Ascending aorta (tissue), 2 donors: Measurements from ENCODE around the gene ZNF292. TPM values are rescaled to one million over a fixed set of nuclear protein-coding genes. Genes with fewer than 3 reads are reported as not detected.

Experiments
- DNase-seq, 2 donors: peaks; one replicate each; pipeline ENCODE4 v3.0.0-alpha.2; 2019; ENCODE audit warnings: low spot score in 2 of 2
- H3K27ac ChIP-seq, 2 donors: fragments of 200-600 bp; sonication (generic); one replicate each; pipeline ENCODE4 v1.5.1; 2016 to 2017; ENCODE audit warnings: mild to moderate bottlenecking in 1 of 2
- H3K27me3 ChIP-seq: fragments of 200-600 bp; sonication (generic); one replicate; pipeline ENCODE4 v1.5.1; 2017
- H3K36me3 ChIP-seq, 2 donors: fragments of 200-600 bp; sonication (generic); one replicate each; pipeline ENCODE4 v1.5.1; 2016
- H3K4me1 ChIP-seq, 2 donors: fragments of 200-600 bp; sonication (generic); one replicate each; pipeline ENCODE4 v1.5.1; 2016 to 2017; ENCODE audit warnings: mild to moderate bottlenecking in 1 of 2
- H3K4me3 ChIP-seq, 2 donors: fragments of 200-600 bp; sonication (generic); one replicate each; pipeline ENCODE4 v1.5.1; 2016 to 2017; ENCODE audit warnings: mild to moderate bottlenecking in 1 of 2
- H3K9me3 ChIP-seq, 2 donors: fragments of 200-600 bp; sonication (generic); one replicate each; pipeline ENCODE4 v1.5.1; 2016
- intact Hi-C: fragments of 100-400 bp; cut with DNase I; formaldehyde crosslinking; loops from one replicate; pipeline ENCODE4 v1.15.1; 2023
- total RNA-seq: library from RNA; depleted of rRNA; stranded (reverse); fragments of >200 nt; gene quantifications from one replicate; pipeline ENCODE4 v1.1.0, GENCODE V29; 2016
- TF ChIP-seq, protein P1 (sequence below), 3 experiments: fragments of 200-600 bp in 2 of 3; fragments of 450-650 bp in 1 of 3; sonication (generic) in 2 of 3; IDR thresholded peaks; one replicate each; pipeline ENCODE4 v1.5.1; 2016 to 2019; ENCODE audit warnings: antibody characterized with exemption in 3 of 3, mild to moderate bottlenecking in 1 of 3, moderate library complexity in 1 of 3

The ZNF292 gene
- total RNA-seq, 1 donor from 2014 or later: 19.1 TPM

- Histone ChIP-seq H3K27me3 (no peaks in the 10 kb centered on the region), H3K9me3 (peaks cover 10 to 60% of the 10 kb centered on the region in 2 donors), H3K4me1 (no peaks in the 10 kb centered on the region), H3K4me3 (no peak overlapping the region), H3K27ac (no peak overlapping the region), H3K36me3 (peaks cover 14 to 38% of the 10 kb centered on the region in 2 donors)
- DNase-seq: no peak
- intact Hi-C loops: no loop called here
- TF ChIP-seq, protein P1, sequence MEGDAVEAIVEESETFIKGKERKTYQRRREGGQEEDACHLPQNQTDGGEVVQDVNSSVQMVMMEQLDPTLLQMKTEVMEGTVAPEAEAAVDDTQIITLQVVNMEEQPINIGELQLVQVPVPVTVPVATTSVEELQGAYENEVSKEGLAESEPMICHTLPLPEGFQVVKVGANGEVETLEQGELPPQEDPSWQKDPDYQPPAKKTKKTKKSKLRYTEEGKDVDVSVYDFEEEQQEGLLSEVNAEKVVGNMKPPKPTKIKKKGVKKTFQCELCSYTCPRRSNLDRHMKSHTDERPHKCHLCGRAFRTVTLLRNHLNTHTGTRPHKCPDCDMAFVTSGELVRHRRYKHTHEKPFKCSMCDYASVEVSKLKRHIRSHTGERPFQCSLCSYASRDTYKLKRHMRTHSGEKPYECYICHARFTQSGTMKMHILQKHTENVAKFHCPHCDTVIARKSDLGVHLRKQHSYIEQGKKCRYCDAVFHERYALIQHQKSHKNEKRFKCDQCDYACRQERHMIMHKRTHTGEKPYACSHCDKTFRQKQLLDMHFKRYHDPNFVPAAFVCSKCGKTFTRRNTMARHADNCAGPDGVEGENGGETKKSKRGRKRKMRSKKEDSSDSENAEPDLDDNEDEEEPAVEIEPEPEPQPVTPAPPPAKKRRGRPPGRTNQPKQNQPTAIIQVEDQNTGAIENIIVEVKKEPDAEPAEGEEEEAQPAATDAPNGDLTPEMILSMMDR (IDR thresholded peaks at IDR 0.05): no peak
Measured at GRCh38 chr6:87257975-87258374, 102.6 kb downstream of the ZNF292 start.

DNA sequence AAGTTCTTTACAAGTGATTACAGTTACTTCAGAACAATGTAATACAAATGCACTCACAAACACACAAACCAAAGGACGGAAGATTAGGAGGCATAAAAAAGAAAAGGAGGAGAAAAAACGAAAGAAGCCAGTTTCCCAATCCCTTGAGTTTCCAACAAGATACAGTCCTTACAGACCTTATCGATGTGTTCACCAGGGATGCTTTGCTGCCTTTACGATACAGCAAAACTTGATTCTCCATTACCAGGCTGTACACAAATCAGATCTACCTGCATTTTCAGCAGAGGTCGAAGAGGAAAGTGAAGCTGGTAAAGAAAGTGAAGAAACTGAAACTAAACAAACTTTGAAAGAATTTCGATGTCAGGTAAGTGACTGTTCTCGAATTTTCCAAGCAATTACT, 104.4 kb downstream of the ZNF292 start:
- Histone ChIP-seq H3K27me3 (no peaks in the 10 kb centered on the region), H3K9me3 (peaks cover 10 to 53% of the 10 kb centered on the region in 2 donors), H3K27ac (no peak overlapping the region), H3K36me3 (peaks cover 7 to 21% of the 10 kb centered on the region in 2 donors), H3K4me3 (no peak overlapping the region), H3K4me1 (no peaks in the 10 kb centered on the region)
- TF ChIP-seq, protein P1 (IDR thresholded peaks at IDR 0.05): no peak
- no peak for DNase-seq
- intact Hi-C loops: no loop called here

- H3K4me3 ChIP-seq: no peak overlapping the region
- peaks cover 0 to 4% of the 10 kb centered on the region in 2 donors for H3K36me3 ChIP-seq
- TF ChIP-seq, protein P1 (IDR thresholded peaks at IDR 0.05): no peak
- H3K27me3 ChIP-seq: no peaks in the 10 kb centered on the region
- intact Hi-C loops: no loop called here
- peaks cover 7 to 44% of the 10 kb centered on the region in 2 donors for H3K9me3 ChIP-seq
- no peak for DNase-seq
- H3K27ac ChIP-seq: no peak overlapping the region
- H3K4me1 ChIP-seq: no peaks in the 10 kb centered on the region
Measured at GRCh38 chr6:87261534-87261933, 106.2 kb downstream of the ZNF292 start.

GRCh38 chr6:87264481-87264880, 109.1 kb downstream of the ZNF292 start:
- TF ChIP-seq, protein P1 (IDR thresholded peaks at IDR 0.05): no peak
- H3K36me3 ChIP-seq: no peaks in the 10 kb centered on the region
- no peak overlapping the region for H3K27ac ChIP-seq
- intact Hi-C loops: no loop called here
- no peak overlapping the region for H3K4me3 ChIP-seq
- no peaks in the 10 kb centered on the region for H3K27me3 ChIP-seq
- H3K9me3 ChIP-seq: peaks cover 2 to 14% of the 10 kb centered on the region in 2 donors
- no peaks in the 10 kb centered on the region for H3K4me1 ChIP-seq
- DNase-seq: no peak

- TF ChIP-seq, protein P1 (IDR thresholded peaks at IDR 0.05): no peak
- no peak for DNase-seq
- intact Hi-C loops: no loop called here
- Histone ChIP-seq H3K9me3 (no peaks in the 10 kb centered on the region), H3K27me3 (no peaks in the 10 kb centered on the region), H3K27ac (no peak overlapping the region), H3K4me1 (no peaks in the 10 kb centered on the region), H3K4me3 (no peak overlapping the region), H3K36me3 (no peaks in the 10 kb centered on the region)
Measured at GRCh38 chr6:87274660-87275274, 119.4 kb downstream of the ZNF292 start.

GRCh38 chr6:87276624-87277023, 121.3 kb downstream of the ZNF292 start:
- Histone ChIP-seq H3K4me3 (no peak overlapping the region), H3K36me3 (no peaks in the 10 kb centered on the region)
- intact Hi-C loops: no loop called here

More at GRCh38 chr6:87276624-87277023, 121.3 kb downstream of the ZNF292 start:
- TF ChIP-seq, protein P1 (IDR thresholded peaks at IDR 0.05): no peak
- Histone ChIP-seq H3K27me3 (no peaks in the 10 kb centered on the region), H3K27ac (no peak overlapping the region), H3K4me1 (no peaks in the 10 kb centered on the region), H3K9me3 (no peaks in the 10 kb centered on the region)
- no peak for DNase-seq
